ENCODE measurements around the gene SPTBN1.

DNA sequence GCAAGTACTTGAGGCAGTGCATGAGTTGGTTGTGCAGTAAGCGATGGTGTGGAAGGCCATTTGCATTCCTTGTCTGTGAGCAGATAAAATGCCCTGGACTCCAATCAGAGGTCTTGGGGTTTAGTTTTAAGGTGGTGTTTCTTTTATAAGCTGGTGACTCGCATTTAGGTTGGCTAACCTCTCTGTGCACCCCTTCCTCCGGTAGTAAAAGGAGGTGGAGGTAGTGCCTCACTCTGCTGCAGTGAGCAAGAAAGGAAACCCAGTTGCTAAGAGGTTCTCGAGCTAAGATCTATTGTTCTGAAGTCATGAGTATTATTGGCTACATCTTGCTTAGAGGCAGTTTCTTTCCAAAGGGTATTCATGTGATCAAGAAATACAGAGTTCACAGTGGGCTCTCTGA lies 193.1 kb downstream of the SPTBN1 start:
- TF ChIP-seq, protein P1, sequence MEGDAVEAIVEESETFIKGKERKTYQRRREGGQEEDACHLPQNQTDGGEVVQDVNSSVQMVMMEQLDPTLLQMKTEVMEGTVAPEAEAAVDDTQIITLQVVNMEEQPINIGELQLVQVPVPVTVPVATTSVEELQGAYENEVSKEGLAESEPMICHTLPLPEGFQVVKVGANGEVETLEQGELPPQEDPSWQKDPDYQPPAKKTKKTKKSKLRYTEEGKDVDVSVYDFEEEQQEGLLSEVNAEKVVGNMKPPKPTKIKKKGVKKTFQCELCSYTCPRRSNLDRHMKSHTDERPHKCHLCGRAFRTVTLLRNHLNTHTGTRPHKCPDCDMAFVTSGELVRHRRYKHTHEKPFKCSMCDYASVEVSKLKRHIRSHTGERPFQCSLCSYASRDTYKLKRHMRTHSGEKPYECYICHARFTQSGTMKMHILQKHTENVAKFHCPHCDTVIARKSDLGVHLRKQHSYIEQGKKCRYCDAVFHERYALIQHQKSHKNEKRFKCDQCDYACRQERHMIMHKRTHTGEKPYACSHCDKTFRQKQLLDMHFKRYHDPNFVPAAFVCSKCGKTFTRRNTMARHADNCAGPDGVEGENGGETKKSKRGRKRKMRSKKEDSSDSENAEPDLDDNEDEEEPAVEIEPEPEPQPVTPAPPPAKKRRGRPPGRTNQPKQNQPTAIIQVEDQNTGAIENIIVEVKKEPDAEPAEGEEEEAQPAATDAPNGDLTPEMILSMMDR (IDR thresholded peaks at IDR 0.05), result no peak
- TF ChIP-seq POLR2A (IDR thresholded peaks at IDR 0.05), result no peak
